ENCODE measurements around the gene CCNF.

CCNF gene

DNA sequence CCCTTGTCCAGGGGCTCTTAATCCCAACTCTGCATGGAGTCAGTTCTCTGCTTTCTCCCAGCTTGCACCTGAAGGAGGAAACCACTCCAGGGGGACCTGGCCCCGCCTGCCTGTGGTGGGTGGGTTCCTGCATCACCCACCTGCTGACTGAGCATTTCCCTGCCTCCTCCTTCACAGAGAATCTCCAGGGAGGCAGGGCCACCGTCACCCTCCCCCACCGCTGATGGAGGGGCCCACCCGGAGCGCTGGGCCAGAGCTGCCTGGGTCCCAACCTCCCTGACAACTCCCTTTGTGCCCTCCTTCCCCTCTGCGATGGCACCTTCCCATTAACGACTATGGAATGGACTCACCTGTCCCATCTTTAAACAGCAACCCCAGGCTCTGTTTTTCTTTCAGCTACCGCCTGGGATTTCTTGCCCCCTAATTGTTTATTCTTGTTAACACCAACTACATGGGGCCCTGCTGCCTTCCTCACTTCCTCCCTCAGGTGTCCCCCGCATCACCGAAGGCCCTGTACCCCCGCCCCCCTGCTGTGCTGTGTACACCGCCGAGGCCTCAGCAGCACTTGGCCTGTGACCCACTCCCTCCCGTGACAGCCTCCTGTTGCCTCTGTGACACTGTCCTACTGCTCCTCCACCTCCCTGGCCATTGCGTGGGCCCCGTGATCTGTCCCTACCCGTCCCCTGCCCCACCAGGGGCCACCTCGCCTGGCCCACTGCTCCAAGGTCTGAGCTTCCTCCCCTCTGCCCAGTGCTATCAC is 29.8 kb downstream of the CCNF start:
- DNase-seq = no peak

DNA sequence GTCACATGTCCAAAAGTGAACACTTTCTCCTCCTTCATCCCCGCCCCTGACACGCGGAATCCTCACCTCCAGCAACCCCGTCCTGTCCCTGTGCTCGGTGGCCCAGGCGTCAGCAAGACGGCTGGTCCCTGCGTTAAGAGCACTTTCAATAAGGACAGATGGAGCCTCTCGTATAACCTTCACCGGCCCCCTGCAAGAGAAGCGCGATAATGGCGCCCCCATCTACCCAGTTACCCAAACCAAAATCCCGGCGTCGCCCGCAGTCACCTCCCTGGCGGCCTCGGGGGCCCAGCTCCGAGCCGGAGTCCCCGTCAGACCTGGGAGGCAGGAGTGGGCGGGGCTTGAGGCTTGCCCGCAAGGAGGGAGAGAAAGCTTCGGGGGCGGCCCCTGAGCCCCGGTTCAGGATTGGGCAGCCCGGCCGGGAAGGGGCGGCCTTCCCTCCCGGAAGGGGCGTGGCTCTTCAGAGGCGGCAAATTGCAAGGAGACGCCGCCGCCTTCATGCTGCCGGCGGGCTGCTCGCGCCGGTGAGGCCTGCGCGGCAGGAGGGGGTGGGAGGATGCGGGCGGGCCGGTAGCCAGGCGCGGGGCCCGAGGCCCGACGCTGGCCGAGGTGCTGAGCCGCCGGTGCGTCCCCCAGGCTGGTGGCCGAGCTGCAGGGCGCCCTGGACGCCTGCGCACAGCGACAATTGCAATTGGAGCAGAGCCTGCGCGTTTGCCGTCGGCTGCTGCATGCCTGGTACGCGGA is 30.6 kb downstream of the CCNF start, which contains the start of gene TEDC2:
TEDC2 (plus strand) TSS at position 463 of the 744 bp plus-strand sequence; CDS start at position 499, 36 bp downstream.
- DNase-seq = peak; percentile 96

DNA sequence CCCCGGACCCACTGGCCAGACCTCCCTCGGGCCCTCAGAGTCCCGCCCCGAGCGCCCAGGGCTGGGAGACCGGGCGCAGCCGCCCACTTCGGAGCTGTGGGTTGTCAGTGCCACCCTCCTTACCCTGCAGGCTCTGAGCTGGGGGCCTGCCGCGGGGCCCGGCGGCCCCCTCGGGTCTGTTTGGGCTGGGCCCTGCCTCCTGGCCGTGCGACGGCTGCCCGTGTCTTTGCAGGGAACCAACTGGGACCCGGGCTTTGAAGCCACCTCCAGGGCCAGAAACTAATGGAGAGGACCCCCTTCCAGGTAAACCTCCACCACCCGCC is 31.1 kb downstream of the CCNF start:
- no peak for DNase-seq

DNA sequence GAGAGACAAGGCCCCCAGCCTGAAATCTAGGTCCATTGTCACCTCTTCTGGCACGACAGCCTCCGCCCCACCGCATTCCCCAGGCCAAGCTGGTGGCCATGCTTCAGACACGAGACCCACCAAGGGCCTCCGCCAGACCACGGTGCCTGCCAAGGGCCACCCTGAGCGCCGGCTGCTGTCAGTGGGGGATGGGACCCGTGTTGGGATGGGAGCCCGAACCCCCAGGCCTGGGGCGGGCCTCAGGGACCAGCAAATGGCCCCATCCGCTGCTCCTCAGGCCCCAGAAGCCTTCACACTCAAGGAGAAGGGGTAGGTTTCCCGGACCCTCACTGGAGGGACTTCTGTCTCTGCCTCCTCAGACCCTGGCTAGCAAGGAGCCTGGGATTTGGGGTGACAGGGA is 31.7 kb downstream of the CCNF start:
- no peak for DNase-seq

DNA sequence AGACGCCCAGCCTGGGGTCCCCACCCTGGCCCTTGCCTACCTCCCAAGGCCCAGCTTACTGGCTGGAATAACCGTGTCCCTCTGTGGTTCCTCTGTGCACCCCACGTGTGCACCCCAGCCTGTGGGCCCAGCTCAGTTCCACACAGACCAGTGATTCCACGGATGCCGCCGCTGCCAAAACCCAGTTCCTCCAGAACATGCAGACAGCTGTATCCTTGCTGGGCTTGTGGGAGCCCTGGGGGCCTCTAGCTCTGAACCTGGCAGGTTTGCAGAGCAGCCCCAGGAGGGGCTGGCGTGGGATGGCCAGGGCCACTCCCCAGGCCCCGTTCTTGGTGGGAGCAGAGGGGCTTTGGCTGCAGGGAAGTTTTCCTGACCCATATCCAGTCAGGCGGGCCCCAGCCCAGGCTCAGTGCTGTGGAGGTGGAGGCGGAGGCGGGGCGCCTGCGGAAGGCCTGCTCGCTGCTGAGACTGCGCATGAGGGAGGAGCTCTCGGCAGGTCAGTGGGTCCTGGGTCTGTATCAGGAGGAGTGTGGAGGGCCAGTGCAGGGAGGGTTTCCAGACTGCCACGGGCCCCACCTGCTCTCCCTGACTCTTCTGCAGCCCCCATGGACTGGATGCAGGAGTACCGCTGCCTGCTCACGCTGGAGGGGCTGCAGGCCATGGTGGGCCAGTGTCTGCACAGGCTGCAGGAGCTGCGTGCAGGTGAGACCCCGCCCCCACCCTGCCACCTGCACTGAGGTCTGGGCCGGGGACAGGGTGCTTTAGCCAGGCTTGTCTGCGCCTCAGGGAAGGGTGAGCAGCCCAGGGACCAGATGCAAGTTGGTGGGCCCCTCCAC is 33.0 kb downstream of the CCNF start:
- no peak for DNase-seq

DNA sequence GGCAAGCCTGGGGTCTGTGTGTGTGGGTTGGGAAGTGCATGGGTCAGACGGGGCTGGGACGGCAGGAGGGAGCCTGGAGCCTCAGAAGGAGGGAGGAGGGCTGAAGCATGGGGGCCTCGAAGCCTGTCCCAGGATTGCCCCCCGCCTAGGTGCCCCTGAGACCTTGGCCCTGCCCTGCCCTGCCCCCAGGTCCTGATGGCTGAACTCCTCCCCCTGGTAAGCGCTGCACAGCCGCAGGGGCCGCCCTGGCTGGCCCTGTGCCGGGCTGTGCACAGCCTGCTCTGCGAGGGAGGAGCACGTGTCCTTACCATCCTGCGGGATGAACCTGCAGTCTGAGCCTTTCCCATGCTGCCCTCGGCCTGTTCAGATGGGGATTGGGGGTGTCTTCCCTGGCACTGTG is 35.1 kb downstream of the CCNF start:
- DNase-seq = no peak

DNA sequence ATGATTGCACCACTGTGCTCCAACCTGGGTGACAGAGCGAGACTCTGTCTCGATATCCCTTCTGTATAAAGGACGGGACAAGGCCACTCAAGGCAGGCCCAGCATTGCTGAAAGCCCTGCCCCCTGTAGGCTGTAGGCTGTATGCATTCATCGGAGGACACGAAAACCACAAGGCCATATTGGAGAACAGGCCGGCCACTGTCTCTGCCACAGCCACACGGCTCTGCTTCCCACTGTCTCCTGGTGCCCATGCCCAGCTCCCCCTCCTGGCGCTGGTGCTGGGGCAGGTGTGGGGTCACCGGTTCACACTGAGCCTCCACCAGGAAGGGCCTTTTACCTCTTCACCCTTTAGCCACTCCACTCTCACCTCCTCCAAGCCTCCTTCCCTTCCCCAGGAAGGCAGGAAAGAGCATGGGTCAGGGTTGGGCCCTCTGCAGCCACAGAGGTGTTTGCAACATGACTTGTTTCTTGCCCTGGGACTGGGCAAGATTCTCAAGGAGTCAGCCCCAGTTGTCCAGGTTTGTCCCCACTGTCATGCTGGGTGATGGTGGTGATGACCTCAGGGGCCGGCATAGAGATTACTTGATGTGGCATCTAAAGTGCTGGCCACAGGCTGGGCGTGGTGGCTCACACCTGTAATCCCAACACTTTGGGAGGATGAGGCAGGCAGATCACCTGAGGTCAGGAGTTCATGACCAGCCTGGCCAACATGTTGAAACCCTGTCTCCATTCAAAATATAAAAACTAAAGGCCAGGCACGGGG is 36.6 kb downstream of the CCNF start:
- no peak for DNase-seq

DNA sequence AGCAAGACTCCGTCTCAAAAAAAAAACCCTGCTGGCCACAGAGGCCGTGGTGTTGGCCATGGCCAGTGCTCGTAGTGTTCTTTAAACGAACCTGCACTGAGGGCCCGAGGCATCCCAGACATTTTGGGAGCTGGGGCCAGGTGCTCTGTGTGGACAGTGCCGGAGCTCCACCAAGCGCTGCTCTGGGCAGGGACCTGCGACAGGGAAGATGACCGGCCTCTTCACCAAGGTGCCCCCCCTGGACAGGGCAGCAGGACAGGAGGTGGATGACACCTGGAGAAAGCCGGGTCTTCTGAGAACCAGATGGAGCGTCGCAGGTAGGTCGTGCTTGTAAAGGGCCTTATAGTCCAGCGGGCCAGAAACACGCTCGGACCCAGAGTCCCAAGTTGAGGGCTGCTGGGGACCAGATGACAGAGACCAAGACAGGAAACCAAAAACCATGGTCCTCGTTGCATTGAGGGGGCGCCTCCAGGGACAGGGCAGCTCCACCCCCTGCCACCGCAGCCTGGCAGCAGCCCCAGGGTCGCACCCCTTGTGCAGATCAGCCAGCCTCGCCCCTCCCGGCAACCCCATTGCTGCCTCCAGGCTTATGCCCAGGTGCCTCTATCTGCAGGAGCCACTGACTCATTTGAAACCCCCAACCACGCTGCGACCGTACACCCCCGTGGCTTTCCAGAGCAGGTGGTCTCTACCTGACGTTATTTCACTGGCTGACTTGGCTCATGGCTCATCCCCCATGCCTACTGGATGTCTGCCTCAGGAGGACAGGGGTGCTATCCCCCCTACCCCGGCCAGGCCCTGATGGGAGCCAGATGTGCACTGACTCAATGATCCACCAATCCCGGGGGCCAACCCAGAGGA is 37.6 kb downstream of the CCNF start:
- no peak for DNase-seq

DNA sequence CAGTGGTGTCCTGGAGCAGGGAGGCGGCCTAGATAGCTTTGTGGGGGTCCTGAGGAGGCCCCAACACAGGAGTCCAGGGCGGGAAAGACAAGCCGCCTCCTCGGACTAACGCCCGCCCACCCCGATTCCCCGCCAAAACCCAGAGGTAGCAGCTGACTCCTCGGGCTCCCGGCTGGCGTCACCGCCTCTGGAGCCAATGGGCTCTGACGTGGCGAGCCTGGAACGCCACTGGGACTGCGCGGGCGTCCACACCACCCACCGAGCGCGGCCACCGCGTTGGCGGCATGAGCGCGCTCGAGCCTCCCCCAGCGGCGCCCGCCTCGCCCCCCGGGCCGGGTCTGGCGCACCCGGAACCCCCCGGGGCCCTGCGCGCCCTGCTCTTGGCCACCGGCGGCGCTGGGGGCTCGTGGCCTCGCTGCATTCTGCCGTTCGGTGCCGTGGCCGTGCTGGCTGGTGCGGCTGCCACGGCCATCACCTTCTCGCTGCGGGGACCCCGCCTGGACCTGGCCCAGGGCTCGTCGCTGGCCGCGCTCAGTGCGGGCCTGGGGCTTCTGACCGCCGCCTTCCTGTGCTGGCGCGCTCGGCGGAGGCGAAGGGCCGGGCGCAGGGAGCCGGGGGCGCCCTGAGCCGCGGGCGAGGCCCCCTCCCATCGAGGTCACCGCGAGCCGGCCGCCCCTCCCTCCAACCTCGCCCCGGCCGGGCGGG is 38.4 kb downstream of the CCNF start:
- DNase-seq = no peak

DNA sequence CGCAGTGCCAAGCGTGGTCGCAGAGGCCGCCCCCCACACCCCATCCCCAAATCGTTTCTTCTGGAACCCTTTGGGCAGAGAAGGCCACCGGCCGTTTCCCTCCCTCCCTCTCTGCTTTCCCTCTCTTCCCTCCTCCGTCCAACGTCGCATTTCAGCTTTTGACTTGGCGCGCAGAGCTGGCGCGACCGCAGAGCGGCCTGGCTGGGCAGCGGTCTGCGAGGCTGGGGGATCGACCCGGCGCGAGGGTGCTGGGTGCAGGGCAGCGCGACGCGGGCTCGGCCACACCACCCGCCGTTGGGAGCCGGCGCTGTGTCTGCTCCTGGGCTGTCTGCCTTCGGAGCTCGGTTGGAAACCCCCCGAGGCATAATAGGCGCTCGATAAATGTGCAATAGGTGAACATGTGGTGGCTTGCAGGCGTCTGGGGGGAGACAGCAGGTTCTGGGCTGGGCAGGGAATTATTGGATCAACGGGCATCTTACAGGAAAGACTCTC is 39.0 kb downstream of the CCNF start:
- DNase-seq = no peak

DNA sequence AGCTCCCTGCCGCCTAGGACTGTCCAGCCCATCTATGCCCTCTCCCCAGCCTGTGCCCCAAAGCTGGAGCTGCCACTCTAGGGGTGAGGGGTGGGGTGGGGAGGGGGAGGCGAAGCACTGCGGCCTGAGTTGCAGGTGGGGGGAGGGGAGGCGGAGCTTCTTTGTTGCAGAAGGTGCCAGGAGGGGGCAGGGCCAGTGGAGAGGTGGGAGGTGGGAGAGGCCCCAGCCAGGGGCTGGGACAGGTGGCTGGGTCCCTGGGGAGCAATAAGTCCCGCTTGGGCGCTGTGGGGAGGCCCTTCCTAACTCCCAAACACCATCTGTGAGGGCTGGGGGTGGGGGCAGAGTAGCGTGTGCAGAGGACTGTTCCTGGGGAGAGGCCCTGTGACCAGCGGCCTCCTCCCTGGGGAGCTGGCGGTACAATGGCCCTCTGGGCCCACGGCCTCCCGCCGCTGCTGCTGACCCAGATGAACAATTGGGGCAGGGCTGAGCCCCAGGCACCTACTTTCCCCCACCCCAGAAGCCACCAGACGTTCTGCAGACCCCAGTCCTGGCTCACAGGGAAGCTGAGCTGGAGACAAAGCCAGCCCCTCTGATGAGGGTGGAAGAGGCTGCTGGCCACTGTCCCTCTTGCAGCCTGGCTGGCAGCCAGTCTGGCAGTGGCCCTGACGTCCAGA is 39.6 kb downstream of the CCNF start:
- peak; percentile 38 for DNase-seq

DNA sequence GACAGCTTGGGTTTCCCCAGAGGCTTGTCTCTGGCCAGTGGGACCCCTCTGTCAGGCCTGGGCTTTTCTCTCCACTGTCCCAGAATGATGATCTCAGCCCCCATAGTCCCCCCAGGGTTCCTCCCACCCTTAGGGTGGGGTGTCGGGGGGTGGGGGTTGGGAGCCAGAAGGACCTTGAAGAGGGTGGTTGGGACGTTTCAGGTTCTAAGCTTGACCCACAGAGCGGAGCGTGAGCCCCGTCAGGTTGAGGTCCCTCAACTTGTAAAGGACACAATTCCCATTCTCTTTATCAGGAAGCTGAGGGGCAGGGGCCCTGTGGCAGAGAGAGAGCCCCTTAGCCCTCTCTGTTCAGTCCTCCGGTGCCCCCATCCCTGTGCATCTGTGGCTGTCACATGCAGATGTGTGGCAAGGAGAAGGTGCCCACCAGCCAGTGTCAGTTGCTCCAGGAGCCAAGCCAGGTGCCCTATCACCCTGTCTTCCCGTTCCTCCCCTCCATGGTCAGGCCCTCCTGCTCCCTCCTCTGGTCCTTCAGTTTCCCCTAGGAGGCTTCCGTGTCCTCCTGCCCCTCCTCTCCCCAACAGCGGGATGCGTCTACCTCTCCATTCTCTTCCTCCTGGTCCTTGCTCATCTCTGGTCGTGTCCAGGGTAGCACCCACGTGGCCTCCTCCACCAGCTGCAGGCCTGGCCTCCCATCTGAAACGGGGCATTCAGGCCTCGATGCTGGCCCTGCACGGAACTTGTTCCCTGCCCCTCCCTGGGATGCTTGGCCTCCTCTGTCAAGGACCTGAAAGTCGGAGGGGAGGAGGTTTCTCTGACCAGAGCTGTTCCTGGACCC is 40.4 kb downstream of the CCNF start:
- DNase-seq = no peak

DNA sequence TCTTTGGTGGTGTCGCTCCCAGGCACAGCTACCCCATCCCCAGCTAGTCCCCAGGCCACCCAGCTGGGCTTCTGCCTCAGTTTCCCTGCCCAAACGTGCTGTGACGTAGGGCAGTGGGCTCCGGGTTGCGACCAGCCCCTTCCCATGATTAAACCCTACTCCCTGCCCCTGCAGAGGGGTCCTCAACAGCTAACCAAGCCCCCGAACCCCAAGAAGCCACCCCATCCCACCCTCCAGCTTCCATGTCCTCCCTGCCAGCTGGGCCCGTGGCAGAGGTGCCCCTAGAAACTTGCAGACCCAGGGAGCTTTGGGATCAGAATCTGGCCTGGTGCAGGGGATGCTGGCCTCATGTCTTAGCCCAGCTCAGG is 41.0 kb downstream of the CCNF start:
- DNase-seq = no peak

DNA sequence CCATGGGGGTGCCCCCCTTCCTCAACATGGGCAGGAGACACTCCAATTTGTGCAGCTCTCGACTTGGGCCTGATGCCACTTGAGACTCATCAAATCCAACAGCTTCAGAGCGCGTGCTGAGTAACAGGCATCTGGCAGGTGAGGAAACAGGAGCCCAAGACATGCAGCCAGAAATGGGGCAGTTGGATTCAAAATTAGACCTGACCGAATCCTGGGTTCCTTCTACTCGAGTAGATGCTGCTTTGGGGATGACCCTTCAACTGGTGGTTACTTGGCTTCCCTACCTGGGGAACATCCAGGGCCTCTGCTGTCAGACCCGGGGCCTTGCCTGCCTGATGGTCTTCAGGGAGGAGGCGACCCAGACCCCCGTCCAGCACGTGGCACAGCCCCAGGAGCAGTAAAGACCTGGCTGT is 41.4 kb downstream of the CCNF start:
- no peak for DNase-seq

DNA sequence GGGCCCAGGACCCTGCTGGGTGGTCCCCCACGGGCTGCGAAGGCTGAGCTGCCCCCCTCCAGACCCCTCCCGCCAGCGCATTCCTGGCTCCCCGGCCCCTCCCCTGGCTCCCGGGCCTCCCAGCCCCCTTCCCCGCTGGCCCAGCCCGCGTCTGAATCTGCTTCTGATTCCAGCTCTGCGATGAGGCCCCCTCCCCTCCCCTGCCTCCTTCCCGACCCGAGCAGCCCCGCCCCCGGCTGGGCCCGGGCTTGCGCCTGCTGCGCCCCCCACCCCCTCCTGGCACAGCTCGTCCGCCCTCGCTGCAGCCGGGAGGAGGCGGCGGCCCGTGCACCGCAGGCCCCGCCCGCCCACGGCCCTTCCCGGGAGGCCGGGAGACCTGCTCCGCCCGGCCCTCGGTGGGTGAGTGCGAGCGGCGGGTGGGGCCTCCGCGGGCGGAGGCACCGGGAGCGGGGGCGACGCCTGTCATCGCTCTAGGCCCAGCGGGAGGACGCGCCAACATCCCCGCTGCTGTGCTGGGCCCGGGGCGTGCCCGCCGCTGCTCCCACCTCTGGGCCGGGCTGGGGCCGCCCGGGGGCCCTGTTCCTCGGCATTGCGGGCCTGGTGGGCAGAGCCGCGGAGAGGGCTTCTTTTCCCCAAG is 41.9 kb downstream of the CCNF start, which contains the start of gene NTN3:
NTN3 (plus strand) TSS at position 282 of the 637 bp plus-strand sequence. CDS start 405 bp downstream, outside the sequence.
- DNase-seq = no peak

DNA sequence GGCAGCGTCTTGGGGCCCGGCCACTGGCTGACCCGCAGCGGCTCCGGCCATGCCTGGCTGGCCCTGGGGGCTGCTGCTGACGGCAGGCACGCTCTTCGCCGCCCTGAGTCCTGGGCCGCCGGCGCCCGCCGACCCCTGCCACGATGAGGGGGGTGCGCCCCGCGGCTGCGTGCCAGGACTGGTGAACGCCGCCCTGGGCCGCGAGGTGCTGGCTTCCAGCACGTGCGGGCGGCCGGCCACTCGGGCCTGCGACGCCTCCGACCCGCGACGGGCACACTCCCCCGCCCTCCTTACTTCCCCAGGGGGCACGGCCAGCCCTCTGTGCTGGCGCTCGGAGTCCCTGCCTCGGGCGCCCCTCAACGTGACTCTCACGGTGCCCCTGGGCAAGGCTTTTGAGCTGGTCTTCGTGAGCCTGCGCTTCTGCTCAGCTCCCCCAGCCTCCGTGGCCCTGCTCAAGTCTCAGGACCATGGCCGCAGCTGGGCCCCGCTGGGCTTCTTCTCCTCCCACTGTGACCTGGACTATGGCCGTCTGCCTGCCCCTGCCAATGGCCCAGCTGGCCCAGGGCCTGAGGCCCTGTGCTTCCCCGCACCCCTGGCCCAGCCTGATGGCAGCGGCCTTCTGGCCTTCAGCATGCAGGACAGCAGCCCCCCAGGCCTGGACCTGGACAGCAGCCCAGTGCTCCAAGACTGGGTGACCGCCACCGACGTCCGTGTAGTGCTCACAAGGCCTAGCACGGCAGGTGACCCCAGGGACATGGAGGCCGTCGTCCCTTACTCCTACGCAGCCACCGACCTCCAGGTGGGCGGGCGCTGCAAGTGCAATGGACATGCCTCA is 42.6 kb downstream of the CCNF start:
- DNase-seq = no peak

DNA sequence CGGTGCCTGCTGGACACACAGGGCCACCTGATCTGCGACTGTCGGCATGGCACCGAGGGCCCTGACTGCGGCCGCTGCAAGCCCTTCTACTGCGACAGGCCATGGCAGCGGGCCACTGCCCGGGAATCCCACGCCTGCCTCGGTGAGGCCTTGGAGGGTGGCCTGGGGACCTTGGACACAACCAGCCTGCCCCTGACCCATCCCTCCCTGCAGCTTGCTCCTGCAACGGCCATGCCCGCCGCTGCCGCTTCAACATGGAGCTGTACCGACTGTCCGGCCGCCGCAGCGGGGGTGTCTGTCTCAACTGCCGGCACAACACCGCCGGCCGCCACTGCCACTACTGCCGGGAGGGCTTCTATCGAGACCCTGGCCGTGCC is 43.2 kb downstream of the CCNF start:
- no peak for DNase-seq

DNA sequence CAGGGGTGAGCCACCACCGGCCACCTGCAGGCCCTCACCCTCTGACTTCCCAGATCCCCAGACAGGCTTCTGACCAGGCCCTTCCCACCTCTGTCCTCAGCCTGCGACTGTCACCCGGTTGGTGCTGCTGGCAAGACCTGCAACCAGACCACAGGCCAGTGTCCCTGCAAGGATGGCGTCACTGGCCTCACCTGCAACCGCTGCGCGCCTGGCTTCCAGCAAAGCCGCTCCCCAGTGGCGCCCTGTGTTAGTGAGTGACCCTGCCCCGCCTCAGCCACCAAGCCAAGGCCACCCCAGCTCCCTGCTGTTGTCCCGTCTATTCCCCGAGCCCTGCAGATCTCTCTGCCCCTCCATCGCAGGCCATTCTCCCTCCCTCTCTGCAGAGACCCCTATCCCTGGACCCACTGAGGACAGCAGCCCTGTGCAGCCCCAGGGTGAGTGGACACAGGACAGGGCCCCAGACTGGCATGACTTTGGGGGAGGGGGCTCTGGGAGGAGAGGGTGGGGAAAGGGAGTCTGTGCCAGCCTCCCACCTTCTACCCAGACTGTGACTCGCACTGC is 43.7 kb downstream of the CCNF start:
- no peak for DNase-seq

Data from CD4-positive, alpha-beta T cell treated with Interleukin-15 for 1 hour (primary cell).